Measurements from ENCODE around the gene GP9.
"Not testable (repeated sequence)": the region's sequence is repeated elsewhere in the genome, so short reads cannot be mapped to it uniquely, and the experiment has no call there.

GRCh38 chr3:129088312-129088711 lies 27.7 kb downstream of the GP9 start:
- TF ChIP-seq CTCF, POLR2A (IDR thresholded peaks at IDR 0.05): not testable (repeated sequence)
